ENCODE measurements around the gene VAPA.
"Not testable (repeated sequence)": the region's sequence is repeated elsewhere in the genome, so short reads cannot be mapped to it uniquely, and the experiment has no call there.

Gene VAPA

DNA sequence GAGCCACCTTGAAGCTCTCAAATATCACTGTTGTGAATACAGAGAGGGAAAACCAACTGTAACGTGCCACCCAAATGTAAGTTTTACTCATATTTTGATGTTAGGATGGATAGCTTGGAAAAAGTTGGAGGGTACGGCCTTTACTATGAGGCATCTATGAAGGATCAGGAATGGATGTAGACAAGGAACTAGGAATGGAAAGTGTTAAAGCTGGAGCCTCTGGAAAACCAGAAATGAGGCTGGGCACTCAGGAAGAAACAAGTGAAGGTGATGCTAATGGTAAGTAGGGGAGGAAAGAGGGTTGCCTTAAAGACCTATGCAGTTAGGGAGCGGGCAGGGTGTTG, 27.8 kb upstream of the VAPA start:
- no peak for DNase-seq

DNA sequence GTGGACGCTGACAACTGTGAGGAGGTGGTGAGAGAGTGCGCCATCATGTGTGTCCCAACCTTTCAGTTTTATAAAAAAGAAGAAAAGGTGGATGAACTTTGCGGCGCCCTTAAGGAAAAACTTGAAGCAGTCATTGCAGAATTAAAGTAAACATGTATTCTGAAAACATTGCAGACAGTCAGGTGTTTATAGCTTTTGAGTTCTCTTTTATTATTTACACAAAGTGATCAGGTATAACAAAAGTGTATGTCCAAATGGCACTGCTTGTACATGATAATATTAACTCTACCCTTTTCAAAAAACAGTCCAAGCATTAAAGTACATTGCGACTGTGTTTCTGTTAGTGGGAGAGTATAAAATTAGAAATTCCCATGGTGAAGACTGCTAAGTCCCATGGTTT, 25.8 kb upstream of the VAPA start:
- DNase-seq: no peak

DNA sequence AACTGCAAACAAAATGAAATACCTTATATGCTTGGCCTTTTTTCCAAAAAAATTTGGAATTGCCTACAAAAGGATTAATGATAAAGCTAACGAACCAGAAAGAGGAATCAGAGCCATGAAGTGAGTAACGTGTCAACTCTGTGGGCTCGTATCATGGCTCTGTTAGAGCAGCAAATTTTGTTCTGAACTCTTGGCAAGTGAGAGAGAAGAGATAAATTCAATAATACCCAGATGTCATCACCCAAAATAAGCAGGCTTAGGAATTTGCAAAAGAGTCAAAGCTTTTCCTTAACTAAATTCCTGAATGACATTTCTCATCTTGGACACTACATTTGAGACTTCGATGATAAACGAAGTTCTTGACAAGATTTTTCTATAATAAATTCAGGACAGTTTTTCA, 23.6 kb upstream of the VAPA start:
- no peak for DNase-seq

DNA sequence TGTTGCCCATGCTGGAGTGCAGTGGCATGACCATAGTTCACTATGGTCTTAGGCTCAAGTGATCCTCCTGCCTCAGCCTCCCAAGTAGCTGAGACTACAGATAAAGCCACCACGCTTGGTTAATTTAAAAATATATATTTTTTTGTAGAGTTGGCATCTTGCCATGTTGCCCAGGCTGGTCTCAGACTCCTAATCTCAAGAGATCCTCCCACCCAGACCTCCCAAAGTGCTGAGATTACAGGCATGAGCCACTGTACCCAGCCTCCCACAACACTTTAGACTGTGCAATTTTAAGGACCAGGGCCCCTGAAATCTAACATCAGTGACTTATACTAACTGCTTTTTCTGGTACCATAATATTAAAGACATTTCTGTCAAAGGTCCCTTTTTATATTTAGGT, 22.9 kb upstream of the VAPA start:
- no peak for DNase-seq

DNA sequence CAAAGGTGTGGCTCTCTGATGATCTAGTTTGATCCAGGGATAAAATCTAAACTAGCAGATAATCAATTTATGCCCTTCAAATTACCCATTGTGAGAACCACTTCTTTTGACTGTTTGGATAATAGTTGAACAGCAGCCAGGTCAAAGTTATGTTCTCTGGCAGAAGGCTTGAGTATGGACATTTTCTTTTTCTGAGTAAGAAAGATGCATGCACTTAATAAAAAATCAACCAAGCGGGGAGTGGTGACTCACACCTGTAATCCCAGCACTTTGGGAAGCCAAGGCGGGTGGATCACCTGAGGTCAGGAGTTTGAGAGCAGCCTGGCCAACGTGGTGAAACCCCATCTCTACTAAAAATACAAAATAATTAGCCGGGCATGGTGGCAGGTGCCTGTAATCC, 22.3 kb upstream of the VAPA start:
- not testable (repeated sequence) for DNase-seq

DNA sequence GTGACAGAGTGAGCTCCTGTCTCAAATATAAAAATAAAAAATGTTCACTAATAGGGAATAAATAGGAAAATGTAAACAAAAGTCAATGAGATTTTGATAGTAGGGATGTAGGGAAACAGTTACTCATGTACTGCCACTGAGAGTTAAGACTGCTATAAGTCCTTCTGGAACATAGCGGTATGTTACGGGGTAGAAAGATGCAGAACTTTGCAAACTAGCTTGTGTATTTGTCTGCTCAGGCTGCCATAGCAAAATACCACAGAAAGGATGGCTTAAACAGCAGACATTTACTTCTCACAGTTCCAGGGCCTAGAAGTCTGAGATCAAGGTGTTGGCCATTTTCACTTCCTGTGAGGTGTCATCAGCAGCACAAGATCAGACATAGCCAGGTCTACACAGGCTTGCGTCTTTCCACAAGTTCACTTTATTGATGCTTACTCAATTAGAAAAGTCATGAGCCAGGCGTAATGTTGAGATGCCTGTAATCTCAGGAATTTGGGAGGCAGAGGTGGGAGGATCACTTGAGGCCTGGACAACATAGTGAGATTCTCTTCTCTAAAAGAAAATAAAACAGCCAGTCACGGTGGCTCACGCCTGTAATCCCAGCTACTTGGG, 19.3 kb upstream of the VAPA start:
- no peak for DNase-seq

DNA sequence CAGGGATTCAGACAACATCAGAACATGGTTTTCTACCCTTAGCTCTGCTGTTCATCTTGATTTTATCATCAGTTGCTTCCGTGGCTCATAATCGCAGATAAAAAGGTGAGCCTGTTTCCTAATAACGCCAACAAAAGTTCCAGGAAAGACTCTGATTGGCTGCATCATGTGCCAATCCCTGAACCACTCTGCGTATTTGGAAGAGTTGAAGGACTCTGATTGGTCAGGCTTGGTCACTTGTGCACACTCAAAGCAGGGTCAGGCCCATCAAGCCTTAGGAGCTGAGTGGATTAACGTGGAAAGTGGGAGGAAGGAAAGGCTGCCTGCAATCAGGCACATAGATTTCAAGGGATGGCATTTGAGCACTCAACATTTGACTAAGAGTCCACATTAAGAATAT, 16.7 kb upstream of the VAPA start:
- no peak for DNase-seq

DNA sequence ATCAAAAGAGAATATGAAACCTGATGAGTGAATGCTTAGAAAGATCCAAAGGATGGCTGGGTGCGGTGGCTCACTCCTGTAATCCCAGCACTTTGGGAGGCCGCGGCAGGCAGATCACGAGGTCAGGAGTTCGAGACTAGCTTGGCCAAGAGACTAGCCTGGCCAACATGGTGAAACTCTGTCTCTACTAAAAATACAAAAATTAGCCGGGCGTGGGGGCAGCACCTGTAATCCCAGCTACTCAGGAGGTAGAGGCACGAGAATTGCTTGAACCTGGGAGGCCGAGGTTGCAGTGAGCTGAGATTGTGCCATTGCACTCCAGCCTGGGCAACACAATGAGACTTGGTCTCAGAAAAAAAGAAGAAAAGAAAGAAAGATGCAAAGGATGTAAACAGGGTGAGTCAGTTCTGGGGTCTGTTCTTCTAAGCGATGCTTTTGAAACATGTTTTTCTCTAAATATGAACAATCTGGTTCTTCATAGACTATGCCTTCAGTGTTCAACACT, 16.0 kb upstream of the VAPA start:
- not testable (repeated sequence) for DNase-seq

DNA sequence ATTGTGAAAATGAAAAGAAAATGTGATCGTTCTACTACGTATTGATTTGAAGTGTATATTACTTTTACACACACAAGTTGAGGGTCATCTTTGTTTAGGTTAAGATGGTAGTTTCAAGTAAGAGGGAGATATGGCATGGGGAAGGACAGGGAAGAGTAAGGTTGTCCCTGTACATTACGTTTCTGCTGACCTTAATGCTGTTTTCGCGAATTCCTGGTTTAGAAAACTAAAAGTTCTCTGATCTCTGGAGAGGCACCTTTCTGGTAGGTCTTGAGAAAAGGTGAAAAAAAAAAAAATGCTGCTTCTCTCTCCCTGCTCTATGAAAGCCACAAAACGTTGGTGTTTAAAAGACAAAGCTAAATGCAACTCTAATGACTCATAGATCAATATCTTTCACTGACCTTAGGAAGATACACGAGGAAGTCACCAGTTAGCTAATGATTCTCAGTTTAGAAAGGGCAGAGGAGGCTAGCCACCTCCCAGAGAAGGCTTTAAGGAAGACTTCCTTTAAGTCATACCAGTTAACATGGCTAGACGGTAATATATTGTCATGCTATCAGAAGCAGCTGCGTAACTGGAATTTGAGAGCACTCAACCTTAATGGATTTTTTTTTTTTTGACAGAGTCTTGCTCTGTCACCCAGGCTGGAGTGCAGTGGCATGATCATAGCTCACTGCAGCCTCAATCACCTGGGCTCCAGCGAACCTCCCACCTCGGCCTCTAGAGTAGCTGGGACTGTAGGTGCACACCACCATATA, 14.8 kb upstream of the VAPA start:
- DNase-seq: no peak

DNA sequence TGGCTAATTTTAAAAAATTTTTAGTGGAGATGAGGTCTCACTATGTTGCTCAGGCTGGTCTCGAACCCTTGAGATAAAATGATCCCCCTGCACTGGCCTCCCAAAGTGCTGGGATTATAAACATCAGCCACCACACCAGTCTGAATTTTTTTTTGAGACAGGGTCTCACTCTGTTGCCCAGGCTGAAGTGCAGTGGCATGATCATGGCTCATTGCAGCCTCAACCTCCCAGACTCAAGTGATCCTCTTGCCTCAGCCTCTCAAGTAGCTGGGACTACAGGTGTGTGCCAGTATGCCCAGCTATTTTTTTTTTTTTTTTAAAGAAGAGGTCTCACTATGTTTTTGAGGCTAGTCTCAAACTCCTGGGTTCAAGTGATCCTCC, 14.3 kb upstream of the VAPA start:
- not testable (repeated sequence) for DNase-seq

DNA sequence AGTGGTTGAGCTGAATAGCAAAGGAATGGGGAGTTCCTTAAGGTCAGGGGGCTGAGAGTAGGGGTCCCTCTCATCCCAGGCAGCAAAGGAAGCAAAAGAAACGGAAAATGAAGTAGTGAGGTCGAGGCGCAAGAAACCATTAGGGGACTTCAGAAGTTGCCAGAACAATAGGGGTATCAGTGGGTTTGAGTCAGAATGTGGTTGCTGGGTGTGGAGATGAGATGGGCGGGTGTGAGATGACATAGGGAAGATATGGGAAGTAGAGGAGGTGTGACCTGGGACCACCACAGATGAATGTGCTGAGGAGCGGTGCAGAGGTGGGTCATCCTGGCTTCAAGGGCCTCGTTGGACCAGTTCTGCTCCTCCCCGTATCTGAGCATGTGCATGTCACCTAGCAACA, 13.1 kb upstream of the VAPA start:
- DNase-seq: no peak

DNA sequence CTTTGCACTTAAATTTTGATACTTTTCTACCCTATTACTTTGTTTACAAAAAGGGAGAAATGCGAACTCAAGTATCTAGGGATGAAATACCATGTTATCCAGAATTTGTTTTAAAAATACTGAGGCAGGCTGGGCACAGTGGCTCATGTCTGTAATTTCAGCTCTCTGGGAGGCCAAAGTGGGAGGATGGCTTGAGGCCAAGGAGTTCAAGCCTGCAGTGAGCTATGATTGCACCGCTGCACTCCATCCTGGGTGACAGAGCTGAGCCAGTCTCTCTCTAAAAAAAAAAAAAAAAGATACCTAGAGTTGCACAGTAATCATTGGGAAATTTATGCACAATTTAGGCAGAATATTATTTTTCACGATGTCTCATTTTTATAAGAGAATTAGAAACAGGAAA, 12.4 kb upstream of the VAPA start:
- no peak for DNase-seq

DNA sequence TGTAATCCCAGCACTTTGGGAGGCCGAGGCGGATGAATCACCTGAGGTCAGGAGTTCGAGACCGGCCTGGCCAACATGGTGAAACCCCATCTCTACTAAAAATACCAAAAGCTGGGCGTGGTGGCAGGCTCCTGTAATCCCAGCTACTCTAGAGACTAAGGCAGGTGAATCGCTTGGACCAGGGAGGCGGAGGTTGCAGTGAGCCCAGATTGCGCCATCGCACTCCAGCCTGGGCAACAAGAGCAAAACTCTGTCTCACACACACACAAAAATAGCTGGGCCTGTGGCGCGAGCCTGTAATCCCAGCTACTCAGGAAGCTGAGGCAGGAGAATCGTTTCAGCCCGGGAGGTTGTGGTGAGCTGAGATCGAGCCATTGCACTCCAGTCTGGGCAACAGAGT, 11.6 kb upstream of the VAPA start:
- not testable (repeated sequence) for DNase-seq

DNA sequence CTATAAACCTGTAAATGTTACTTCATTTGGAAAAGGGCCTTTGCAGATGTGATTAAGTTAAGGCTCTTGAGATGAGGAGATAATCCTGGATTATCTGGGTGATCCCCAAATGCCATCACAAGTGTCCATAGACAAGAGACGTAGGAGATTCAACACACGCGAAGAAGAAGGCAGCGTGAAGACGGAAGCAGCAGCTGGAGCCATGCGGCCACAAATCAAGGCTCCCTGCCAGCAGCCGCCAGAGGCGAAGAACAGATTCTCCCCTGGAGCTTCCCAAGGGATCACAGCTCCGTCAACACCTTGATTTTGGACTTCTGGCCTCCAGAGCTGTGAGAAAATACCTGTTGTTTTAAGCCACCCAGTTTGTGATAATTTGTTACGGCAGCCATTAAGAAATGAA, 11.0 kb upstream of the VAPA start:
- no peak for DNase-seq

DNA sequence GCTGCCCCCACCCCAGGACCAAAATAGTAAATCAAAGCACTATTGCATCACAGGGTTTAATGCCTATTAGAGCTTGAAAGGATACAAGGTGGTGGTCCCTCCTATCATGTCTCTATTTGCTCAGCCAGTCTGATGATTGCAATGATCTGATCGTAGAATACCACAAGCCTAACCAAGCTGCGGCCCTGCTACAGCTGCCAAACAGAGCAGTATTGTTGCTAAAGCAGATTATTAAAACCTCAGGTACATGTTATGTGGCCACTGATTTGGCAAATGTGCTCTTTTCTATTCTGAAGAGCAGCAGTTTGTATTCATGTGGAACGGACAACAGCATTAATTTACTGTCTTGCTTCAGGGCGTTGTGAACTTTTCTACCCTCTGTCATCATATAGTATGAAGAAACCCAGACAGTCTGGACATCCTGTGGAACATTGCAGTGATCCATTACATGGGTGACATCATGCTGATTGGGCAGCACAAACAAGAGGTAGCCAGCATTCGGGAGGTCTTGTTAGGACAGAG, 8.4 kb upstream of the VAPA start:
- DNase-seq: no peak

DNA sequence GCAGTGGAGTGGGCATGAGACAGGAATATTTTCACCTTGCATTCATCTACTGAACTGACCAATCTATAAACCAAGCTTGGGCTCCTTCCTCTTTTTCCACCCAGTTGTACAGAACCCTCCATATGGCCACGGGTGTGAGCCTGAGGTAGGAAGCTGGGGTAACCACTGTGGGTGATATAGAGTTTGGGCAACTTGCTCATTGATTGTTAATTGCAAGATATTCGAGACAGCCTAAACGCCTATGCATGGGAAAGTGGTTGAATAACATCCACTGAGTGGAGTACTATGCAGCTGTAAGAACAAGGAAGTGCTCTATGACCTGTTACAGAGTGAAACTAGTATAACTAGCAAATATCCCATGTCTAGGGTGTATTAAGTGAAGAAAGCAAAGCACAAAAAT, 7.3 kb upstream of the VAPA start:
- no peak for DNase-seq

DNA sequence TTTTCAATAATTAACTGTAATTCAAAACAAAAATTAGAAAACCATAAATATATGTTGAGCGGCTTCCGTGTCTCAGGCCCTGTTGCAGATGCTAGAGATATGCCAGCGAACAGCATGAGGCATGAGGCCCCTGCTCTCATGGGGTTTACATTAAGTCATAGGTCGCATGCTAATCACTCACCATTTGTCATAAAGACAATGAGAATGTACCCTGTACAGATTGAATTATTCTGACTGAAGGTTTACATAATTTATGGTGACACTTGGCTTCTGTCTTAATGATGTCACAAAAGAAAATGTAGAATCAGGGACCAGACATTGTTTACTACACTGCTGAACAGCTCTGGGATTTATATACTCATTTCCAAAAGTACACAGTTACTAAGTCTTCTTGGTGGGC, 5.9 kb upstream of the VAPA start:
- no peak for DNase-seq

DNA sequence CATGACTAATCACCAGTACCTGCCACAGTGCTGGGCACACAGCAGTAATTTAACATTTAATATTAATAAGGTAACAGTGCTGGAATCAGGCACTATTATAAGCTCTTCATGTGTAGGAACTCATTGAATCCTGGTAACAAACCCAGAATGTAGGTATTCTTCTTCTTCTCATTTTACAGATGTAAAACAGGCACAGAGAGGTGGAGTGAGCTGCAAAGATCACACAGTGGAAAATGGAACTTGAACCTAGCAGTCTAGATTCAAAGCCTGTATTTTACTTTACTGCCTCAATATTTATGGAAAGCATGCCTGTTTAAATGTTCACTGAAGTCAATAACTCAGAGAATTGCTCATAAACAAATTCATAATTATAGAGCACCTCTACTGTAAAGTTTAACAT, 3.7 kb upstream of the VAPA start:
- DNase-seq: no peak

DNA sequence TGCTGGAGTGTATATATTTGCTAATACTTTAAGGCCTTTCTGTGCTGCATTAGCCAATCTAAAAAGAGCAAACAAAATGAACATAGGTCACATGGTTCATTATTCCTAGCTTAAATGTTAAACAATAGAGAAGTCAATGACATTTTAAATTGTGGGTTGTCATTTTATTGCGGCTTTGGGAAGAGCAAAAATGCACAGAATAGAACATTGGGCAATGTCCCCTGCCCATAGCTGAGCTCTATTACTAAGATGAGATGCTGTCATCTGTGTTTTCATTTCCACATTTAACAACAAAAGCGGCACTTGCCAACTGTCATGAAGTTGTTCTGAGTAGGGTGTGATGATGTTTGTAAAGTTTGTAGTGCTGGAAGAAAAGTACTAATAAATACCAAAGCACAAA, 3.2 kb upstream of the VAPA start:
- no peak for DNase-seq

DNA sequence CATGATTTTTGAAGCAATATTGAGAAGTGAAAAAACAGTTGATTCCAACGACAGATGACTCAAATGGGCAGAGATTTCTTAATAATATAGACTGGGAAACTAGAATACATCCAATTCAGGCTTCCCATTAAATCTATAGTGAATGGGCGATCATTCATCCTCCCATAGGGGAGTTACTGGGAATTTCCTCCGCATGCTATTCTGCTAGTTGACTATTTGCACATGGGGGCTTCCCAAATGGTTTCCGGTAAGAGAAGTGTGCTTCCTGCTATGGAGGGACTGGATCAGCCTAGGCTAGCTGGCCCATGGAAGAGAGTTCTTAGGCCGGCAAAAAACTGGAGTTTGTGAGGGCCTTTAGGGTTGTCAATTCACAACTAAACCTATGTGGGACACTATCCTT, 2.6 kb upstream of the VAPA start:
- DNase-seq: no peak

DNA sequence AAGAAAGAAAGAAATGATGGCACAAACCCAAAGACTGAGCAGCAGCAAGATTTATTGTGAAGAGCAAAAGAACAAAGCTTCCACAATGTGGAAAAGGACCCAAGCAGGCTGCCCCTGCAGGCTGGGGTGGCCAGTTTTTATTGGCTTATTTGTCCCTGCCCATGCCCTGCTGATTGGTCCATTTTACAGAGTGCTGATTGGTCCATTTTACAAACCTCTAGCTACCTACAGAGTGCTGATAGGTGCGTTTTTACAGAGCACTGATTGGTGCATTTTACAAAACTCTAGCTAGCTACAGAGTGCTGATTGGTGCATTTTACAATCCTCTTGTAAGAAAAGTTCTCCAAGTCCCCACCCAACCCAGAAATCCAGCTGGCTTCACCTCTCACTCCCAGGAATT, 1.5 kb upstream of the VAPA start:
- not testable (repeated sequence) for DNase-seq

DNA sequence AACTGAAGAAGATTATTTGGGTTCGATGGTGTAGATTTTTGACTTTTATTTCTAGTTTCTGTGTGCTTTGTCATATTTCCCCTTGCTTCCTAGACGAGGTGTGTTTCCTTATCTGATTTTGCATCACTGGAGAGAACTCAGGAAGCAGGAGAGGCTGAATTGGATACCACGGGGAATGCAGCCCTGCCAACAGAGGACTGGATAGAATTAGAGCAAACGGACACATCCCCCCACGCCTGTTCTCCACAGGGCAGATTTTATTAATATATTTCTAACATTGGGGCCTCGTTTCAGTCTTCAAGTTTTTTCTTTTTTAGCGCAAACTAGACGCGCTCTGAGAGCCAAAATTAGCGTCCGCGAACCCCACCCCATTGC, 678 bp upstream of the VAPA start:
- no peak for DNase-seq

DNA sequence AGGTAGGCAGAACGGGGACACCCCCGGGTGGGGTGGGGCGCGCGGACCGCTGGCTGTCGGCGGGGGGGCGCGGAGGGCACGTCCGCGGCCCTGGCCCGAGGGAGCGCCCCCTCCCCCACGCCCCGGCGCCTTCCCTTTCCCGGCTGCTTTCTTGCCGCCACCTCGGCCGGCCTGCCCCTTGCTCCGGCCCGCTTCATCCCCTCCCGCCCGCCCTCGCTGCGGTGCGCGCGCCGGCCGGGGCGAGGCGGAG, 443 bp downstream of the VAPA start:
- no peak for DNase-seq

DNA sequence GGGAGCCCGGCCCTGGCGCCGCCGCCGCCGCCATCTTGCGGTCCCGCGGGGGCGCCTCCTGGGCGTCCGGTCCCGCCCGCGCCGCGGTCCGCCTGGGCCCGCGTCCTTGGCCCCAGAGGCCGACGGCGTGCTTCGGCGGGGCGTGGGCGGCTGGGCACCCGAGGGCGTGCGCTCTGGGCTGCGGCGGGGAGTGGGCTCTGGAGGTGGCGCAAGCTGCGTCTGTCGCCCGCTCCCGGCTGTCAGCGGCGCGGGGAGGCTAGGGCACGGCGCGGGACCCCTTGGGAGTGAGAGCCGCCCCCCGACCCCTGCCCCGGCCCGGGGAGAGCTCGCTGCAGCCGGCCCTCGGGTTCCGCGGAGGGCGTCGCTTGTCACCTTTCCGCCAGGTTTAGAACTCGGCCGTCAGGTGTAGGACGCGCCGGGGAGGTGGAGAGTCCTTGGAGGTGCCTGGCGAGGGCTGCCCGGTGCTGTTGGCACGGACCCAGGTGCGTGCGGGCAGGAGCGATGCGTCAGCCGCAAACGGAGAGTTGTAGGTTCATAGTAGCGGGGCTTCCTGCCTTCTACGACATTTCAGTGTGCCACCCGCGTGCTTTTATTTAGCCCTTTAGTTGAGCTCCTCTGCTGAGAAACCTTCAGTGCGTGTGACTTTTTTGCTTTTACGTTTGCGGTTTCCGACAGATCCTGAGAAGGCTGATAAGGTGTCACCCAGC, 921 bp downstream of the VAPA start:
- peak; percentile 81 for DNase-seq
